HG02798 (cell line): Measurements from ENCODE around the gene C17orf50.

Experiments
- ATAC-seq: cut with Tn5 transposase; IDR thresholded peaks from one replicate; pipeline ENCODE4 v1.9.1; 2021; ENCODE audit warnings: mild to moderate bottlenecking; ENCODE audit not compliant: unreplicated experiment, poor library complexity

Gene C17orf50

DNA sequence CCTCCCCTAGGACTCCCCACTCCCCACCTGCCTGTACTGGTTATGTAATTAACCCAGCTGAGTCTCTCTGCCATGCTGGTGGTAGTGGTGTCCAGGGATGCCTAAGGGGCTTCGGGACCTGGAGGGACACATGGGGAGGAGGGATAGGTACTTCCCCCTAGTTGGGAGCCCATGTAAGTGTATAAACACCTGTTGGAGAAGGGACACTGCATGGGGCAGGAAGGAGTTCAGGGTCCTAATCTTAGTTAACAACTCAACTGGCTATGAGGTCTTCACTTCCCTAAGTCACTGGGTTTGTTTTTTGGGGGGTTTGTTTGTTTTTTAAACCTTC is 27.9 kb upstream of the C17orf50 start:
- ATAC-seq, result no peak

DNA sequence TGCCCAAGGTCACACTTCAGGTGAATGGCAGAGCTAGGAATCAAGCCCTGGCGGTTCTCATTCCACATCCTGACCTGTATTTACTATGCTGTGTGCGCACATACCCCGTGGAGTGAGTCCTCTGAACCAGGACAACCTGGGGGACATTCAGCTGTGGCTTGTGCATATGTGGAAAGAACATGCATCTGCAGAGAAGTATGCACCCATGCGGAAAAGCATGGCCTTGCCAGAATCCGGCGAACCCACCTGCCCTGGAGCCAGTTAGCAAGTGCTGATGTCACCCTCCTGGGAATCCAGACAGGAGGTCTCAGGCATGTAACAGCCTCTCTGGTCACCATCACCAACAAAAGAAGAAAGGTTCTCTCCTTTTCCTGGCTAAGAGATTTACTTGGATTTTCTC is 27.3 kb upstream of the C17orf50 start:
- ATAC-seq, result no peak

- ATAC-seq, result no peak
Observed at GRCh38 chr17:35734396-35734795, 26.3 kb upstream of the C17orf50 start.

DNA sequence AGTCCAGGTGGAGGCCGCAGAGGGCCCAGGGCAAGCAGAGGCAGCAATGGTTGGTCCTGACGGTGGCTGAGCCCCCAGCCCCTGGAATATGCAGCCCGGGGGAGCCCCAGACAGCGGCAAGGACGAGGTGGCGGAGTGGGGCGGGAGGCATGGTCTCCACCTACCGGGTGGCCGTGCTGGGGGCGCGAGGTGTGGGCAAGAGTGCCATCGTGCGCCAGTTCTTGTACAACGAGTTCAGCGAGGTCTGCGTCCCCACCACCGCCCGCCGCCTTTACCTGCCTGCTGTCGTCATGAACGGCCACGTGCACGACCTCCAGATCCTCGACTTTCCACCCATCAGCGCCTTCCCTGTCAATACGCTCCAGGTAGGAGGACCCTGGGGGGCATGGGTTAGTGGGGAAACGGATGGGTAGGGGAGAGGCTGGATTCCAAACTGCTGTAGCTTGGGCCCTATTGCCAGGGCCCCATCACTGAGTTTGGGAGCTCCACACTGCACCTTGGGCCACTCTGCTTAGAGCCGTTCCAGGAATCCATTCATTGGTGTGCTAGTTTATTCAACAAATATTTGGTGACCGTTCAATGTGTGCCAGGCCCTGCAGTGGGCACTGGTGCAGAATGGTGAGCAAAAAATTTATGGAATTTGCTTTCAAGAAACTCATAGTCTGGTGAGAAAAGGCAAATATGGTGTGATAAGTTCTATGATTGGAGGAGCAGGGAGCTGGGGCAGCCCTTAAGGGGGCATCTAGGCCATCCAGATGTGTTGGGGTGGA is 25.5 kb upstream of the C17orf50 start:
- no peak for ATAC-seq

DNA sequence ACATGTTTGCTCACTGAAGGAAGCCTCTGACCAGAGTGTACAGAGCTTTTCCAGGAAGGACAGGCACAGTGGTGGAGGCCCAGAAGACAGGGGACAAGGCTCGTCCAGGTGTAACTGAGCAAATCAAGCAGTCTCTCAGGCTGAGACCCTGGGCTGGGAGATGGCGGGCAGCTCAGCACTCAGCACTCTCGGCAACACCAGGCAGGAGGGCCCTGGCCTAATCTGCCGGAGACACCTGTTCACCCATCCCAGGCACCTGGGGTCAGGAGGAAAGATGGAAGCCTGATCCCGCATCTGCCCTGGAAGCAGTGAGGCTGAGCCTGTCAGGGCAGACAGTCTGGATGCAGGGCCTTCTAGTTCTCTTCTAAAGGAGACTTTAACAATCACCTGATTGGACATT is 24.5 kb upstream of the C17orf50 start:
- no peak for ATAC-seq

DNA sequence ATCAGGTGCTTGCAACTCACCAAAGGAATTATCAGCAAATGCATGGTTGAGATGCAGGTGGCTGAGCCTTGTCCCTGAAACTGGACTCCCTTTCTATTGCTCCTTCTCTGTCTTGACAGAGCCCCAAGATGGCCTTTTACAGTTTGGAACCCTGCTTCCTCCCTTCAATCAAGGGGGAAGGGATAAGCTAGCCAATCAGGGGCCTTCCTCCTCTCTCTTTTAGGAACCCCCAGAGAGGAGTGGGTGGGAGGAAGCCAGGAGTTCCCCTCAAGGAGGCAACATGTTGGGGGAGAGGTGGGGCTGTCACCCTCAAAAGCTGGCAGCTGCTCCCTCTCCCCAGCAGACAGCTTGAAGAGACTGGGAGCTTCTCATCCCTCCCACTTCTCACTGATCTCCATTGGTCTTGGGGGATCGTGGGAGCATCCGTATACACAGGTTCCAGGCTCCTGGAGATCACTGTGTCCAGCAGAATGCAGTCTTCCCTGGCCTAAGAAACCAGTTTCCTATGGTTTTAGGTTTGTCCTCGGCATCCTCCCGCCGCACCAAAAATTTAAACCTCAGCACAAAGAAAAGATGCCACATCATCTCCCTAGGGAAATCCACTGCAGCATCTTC is 22.1 kb upstream of the C17orf50 start:
- no peak for ATAC-seq

DNA sequence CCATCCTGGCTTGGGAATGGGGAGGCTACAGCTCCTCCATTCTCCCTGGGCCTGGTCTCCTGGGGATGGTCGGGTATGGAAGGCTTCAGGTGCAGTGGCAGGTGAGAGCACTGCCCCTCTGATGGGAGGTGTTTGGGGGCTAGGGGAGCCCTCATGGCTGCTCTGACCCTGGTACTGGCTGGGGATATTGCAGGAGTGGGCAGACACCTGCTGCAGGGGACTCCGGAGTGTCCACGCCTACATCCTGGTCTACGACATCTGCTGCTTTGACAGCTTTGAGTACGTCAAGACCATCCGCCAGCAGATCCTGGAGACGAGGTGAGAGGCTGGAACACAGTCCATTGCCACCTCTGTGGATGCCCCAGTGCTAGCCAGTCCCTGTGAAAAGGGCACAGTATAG is 20.5 kb upstream of the C17orf50 start:
- no peak for ATAC-seq

GRCh38 chr17:35740997-35741931 is 19.4 kb upstream of the C17orf50 start:
- ATAC-seq, result no peak

GRCh38 chr17:35742496-35742895 is 18.2 kb upstream of the C17orf50 start:
- no peak for ATAC-seq

DNA sequence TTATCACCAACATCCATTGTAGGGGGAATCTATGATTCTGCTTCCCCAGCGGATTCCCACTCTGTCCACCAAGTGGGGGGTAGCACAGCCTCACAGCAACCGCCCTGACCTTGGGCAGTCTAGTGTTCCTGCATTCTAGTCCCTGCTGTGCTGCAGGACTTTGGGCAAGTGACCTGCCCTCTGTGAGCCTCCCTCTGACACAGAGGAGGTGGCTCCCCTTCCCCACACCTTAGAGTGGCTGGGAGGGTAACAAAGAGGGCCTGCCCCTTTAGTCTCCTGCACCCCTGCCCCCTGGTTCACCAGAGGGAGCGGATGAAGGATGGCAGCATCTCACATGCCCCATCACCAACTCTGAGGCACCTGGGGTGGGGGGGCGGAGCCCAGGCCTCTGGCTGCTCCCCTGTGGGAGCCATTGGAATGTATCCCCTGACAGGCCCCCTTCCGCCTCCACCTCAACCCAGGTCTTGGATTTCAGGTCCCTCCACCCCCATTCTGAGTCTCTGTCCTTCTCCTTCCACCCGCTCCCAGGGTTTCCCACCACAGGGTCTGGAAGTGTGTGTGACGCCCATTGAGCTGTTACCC is 17.7 kb upstream of the C17orf50 start:
- ATAC-seq, result no peak

DNA sequence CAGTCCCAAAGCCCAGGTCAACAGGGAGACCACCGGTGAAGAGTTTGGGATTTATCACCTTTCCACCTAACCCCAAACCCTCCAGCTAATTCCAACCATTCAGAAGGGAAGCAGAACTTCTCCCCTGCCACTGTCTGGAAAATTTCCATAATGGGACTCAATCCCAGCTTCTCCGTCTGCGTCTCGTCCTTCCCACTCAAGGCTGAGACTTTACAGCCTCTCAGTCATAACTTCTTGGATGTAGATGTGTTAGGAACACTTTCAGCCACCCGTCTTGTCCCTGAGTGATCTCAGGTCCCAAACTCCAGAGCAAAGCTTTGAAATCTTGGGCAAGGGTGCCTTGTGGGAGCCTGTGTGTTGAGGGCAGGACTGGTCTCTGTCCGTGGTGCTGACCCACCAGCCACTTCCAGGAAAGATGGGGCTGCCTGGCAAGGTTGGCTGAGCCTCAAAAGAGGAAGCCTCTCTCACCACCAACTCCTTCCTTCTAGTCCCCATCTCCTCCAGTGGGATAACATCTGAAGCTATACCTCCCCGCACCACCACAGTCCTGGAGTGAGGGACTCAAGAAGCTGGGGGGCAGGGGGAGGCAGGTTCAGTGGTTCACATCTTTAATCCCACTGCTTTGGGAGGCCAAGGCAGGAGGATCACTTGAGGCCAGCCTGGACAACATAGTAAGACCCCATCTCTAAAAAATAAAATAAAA is 16.9 kb upstream of the C17orf50 start:
- no peak for ATAC-seq

GRCh38 chr17:35744830-35745229 is 15.9 kb upstream of the C17orf50 start:
- no peak for ATAC-seq

GRCh38 chr17:35745246-35745645 is 15.4 kb upstream of the C17orf50 start:
- no peak for ATAC-seq

DNA sequence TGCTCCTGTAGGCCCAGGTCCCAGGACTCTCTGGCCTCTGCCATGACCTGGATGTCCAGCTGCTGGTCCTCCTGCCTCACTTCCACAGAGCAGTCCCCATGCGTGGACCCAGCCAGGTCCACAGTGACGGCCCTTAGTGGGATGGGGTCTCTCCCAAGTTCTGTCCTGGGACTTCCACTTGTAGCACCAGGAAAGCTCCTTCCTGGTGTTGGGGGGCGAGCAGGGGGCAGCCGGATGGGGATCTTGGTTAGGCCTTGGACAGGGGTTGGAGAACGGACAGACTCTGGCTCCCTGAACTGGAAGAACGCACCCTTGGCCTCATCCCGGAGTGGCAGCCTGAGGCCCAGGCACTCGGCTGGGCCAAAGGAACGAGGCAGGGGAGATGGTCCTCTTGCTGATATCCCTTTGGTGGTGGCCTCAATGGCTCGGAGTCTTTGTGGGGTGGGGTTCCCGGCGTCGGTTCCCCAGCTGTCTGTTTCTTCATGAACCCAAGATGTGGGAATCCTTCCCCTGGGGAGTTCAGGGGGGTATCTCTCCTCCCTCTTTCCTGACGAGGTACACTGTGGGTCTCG is 14.9 kb upstream of the C17orf50 start:
- no peak for ATAC-seq

- ATAC-seq, result peak; percentile 50
Observed at GRCh38 chr17:35747540-35748017, 13.1 kb upstream of the C17orf50 start.

- no peak for ATAC-seq
Observed at GRCh38 chr17:35748341-35748841, 12.3 kb upstream of the C17orf50 start.

DNA sequence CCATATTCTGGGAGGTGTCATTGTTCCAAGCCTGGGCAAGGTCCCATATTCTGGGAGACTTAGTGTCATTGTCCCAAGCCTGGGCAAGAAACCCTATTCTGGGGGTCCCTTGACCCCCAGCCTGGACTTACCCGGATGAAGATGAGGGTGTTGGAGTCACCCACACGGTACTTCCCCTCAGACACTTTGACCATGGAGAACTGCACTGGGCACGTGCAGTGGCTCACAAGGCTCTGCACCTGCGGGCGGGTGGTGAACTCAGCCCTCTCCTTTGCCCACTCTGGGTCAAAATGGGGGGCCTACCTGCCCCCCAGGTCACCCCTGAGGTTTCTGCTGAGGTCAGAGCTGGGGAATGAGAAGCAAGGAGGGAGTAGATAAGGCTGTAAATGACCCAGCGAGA is 11.7 kb upstream of the C17orf50 start:
- no peak for ATAC-seq

- no peak for ATAC-seq
Observed at GRCh38 chr17:35749560-35750412, 10.9 kb upstream of the C17orf50 start.
